OCI-LY7 (cell line): ENCODE data around the gene ASAP3. TPM values are rescaled to one million over a fixed set of nuclear protein-coding genes. Genes with fewer than 3 reads are reported as not detected.

Experiments used
- BruUV-seq: library from RNA; stranded (reverse); fragments of 400-500 nt; replicated peaks from 2 replicates; lab custom pipeline; 2021; lab: Mats Ljungman, UMichigan
- CTCF ChIA-PET: fragments of 300-600 bp; sonication (Branson Sonifier 250); formaldehyde crosslinking; loops from one replicate; lab custom pipeline; 2022; ENCODE audit warnings: antibody characterized with exemption; ENCODE audit not compliant: unreplicated experiment; lab: Charles Lee
- POLR2A ChIA-PET: fragments of 300-600 bp; sonication (Branson Sonifier 250); formaldehyde crosslinking; loops from one replicate; lab custom pipeline; 2022; ENCODE audit warnings: antibody characterized with exemption; lab: Charles Lee
- DNase-seq: peaks from one replicate; pipeline ENCODE4 v3.0.0-alpha.2; 2015; ENCODE audit warnings: low spot score
- H2AFZ ChIP-seq: fragments of 200-600 bp; sonication (generic), shearing (Covaris generic); 2 replicates; pipeline ENCODE4 v1.6.1; 2014; ENCODE audit warnings: mild to moderate bottlenecking, antibody characterized with exemption, low read length, moderate library complexity
- H3K27ac ChIP-seq: fragments of 200-600 bp; sonication (generic); 2 replicates; pipeline ENCODE4 v1.5.1; 2014; ENCODE audit warnings: mixed run types, low read depth, mild to moderate bottlenecking, moderate library complexity, low read length, inconsistent platforms; ENCODE audit not compliant: poor library complexity, severe bottlenecking
- H3K36me3 ChIP-seq: fragments of 200-600 bp; sonication (generic); 2 replicates; pipeline ENCODE4 v1.6.1; 2014; ENCODE audit warnings: mild to moderate bottlenecking, antibody characterized with exemption, low read length, moderate library complexity, mixed read lengths; ENCODE audit not compliant: insufficient read depth
- H3K4me1 ChIP-seq: fragments of 200-600 bp; sonication (generic); 2 replicates; pipeline ENCODE4 v1.5.1; 2014; ENCODE audit warnings: mild to moderate bottlenecking, low read length; ENCODE audit not compliant: insufficient read depth, poor library complexity, severe bottlenecking
- H3K4me2 ChIP-seq: fragments of 200-600 bp; sonication (generic); 2 replicates; pipeline ENCODE4 v1.6.1; 2014; ENCODE audit warnings: mild to moderate bottlenecking, low read length
- H3K4me3 ChIP-seq: fragments of 200-600 bp; sonication (generic); 2 replicates; pipeline ENCODE4 v1.5.1; 2014; ENCODE audit warnings: mild to moderate bottlenecking, low read depth, low read length; ENCODE audit not compliant: poor library complexity, severe bottlenecking
- H3K79me2 ChIP-seq: fragments of 200-600 bp; sonication (generic); 2 replicates; pipeline ENCODE4 v1.6.1; 2016; ENCODE audit warnings: low read depth, mild to moderate bottlenecking, low read length, moderate library complexity, mixed read lengths; ENCODE audit not compliant: insufficient read depth
- H3K9me2 ChIP-seq: fragments of 200-600 bp; sonication (generic); 2 replicates; pipeline ENCODE4 v1.6.1; 2016; ENCODE audit warnings: mild to moderate bottlenecking, low read length, mixed read lengths; ENCODE audit not compliant: insufficient read depth
- H3K9me3 ChIP-seq: fragments of 200-600 bp; sonication (generic); 2 replicates; pipeline ENCODE4 v1.6.1; 2014; ENCODE audit warnings: mild to moderate bottlenecking, mixed run types, low read length, mixed read lengths
- H4K20me1 ChIP-seq: fragments of 200-600 bp; sonication (generic); 2 replicates; pipeline ENCODE4 v1.6.1; 2014; ENCODE audit warnings: mild to moderate bottlenecking, antibody characterized with exemption, low read length, moderate library complexity, mixed read lengths; ENCODE audit not compliant: insufficient read depth
- EZH2phosphoT487 ChIP-seq: fragments of 200-600 bp; sonication (generic); IDR thresholded peaks from 2 replicates; pipeline ENCODE4 v1.6.1; 2018; ENCODE audit warnings: low read depth, borderline replicate concordance, mild to moderate bottlenecking, mixed run types, antibody characterized with exemption, low read length, moderate library complexity, mixed read lengths
- intact Hi-C: fragments of 100-400 bp; cut with micrococcal nuclease; formaldehyde crosslinking; loops from one replicate; pipeline ENCODE4 v1.10.0; 2022; ENCODE audit not compliant: unreplicated experiment
- total RNA-seq, 2 experiments: library from RNA; depleted of rRNA in 1 of 2; stranded (reverse); fragments of >200 nt in 1 of 2; shearing (Covaris generic) in 1 of 2; gene quantifications; 2 replicates each; pipeline ENCODE4 v1.2.3, GENCODE V29; 2014 to 2022
- TF ChIP-seq, protein P1 (sequence below): fragments of 200-600 bp; sonication (generic); conservative IDR thresholded peaks from 2 replicates; pipeline ENCODE4 v1.5.1; 2014; ENCODE audit warnings: mild to moderate bottlenecking, antibody characterized with exemption, low read length, moderate library complexity, mixed read lengths

The ASAP3 gene
- total RNA-seq, 2 experiments from 2014 or later, result 5.9 to 14.9 TPM

DNA sequence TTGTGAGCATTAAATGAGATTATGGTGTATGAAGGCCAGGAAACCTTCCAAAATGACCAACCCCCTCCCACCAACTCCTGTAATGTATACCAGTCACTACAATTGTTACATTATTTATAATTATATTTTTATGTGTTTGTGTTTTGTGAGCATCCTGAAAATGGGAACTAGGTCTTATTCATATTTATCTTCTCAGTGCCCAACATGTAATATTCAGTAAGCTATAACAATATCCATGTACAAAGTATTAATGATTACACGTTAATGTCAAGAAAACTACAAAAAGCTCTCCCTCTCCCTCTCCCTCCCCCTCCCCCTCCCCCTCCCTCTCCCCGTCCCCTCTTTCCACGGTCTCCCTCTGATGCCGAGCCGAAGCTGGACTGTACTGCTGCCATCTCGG is 19.0 kb upstream of the ASAP3 start:
- no peak overlapping the region for H2AFZ ChIP-seq

DNA sequence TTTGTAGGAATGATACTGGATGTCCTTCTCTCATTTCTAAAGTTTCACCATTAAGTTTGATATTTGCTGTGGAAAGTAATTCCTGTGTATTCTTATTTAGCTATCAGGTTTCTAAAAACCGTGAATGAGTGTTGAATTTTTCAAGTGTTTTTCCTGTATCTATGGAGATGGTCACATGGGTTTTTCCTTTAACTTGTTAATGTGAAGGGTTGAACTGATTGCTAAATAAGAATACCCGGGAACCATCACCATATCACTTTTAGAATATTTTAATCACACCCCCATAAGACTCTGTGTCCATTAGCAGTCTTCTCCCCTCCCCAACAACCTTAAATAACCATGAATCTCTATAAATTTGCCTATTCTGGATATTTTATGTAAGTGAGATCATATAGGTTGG is 16.5 kb upstream of the ASAP3 start:
- Histone ChIP-seq H3K27ac (no peak overlapping the region), H3K79me2 (no peaks in the 10 kb centered on the region), H3K4me1 (peaks cover 21% of the 10 kb centered on the region), H3K4me2 (no peak overlapping the region), H4K20me1 (no peaks in the 10 kb centered on the region), H3K9me3 (no peaks in the 10 kb centered on the region), H3K9me2 (no peaks in the 10 kb centered on the region), H3K4me3 (no peak overlapping the region), H3K36me3 (peaks cover 7% of the 10 kb centered on the region), H2AFZ (no peak overlapping the region)
- POLR2A ChIA-PET, result interaction anchor here (1.2 kb wide), 1 partner anchor 39 kb away, joined by 4 read pairs; no protein-coding TSS in a partner anchor
- TF ChIP-seq, protein P1, sequence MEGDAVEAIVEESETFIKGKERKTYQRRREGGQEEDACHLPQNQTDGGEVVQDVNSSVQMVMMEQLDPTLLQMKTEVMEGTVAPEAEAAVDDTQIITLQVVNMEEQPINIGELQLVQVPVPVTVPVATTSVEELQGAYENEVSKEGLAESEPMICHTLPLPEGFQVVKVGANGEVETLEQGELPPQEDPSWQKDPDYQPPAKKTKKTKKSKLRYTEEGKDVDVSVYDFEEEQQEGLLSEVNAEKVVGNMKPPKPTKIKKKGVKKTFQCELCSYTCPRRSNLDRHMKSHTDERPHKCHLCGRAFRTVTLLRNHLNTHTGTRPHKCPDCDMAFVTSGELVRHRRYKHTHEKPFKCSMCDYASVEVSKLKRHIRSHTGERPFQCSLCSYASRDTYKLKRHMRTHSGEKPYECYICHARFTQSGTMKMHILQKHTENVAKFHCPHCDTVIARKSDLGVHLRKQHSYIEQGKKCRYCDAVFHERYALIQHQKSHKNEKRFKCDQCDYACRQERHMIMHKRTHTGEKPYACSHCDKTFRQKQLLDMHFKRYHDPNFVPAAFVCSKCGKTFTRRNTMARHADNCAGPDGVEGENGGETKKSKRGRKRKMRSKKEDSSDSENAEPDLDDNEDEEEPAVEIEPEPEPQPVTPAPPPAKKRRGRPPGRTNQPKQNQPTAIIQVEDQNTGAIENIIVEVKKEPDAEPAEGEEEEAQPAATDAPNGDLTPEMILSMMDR, result no peak
- no peak for TF ChIP-seq EZH2phosphoT487
- intact Hi-C loops, result no loop called here
- CTCF ChIA-PET, result no interaction called here
- DNase-seq, result no peak
- no TSS peak for BruUV-seq

More for the DNA sequence above, 19.0 kb upstream of the ASAP3 start:
- intact Hi-C loops, result no loop called here
- Histone ChIP-seq H3K4me1 (peaks cover 7% of the 10 kb centered on the region), H3K36me3 (peaks cover 32% of the 10 kb centered on the region), H3K27ac (no peak overlapping the region), H3K4me3 (no peak overlapping the region), H3K9me2 (no peaks in the 10 kb centered on the region), H3K9me3 (no peaks in the 10 kb centered on the region), H3K4me2 (no peak overlapping the region), H3K79me2 (no peaks in the 10 kb centered on the region), H4K20me1 (no peaks in the 10 kb centered on the region)
- POLR2A ChIA-PET, result interaction anchor here (0.7 to 1.6 kb wide), 2 partner anchors 12 to 51 kb away, joined by 3 to 6 read pairs; no protein-coding TSS in a partner anchor
- no peak for DNase-seq
- BruUV-seq, result no TSS peak
- CTCF ChIA-PET, result no interaction called here
- TF ChIP-seq EZH2phosphoT487, result no peak
- TF ChIP-seq, protein P1, result no peak

DNA sequence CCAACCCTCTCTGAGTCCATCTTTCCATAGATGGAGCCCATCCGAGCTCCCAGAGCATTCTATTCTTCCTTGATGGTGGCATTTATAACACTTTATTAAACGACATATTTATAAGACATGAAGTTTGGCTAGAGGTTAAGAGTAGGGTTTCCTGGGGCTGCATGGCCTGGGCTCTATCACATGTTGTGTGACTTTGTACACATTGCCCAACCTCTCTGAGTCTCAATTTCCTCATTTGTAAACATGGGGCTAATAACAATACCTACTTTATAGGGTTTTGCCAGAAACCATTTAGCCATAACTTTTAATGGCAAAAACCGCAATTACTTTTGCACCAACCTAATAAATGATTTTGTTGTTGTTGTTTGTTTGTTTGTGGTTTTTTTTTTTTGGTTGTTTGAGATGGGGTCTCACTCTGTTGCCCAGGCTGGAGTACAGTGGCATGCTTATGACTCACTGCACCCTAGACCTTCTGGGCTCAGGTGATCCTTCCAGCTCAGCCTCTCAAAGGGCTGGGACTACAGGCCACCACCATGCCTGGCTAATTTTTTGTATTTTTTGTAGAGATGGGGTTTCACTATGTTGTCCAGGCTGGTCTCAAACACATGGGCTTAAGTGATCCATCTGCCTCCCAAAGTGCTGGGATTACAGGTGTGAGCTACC is 13.9 kb upstream of the ASAP3 start:
- TF ChIP-seq, protein P1, result no peak
- TF ChIP-seq EZH2phosphoT487, result no peak
- Histone ChIP-seq H4K20me1 (no peaks in the 10 kb centered on the region), H3K9me2 (no peaks in the 10 kb centered on the region), H3K9me3 (no peaks in the 10 kb centered on the region), H3K4me2 (no peak overlapping the region), H3K4me3 (no peak overlapping the region), H3K36me3 (no peaks in the 10 kb centered on the region), H3K4me1 (peaks cover 21% of the 10 kb centered on the region), H2AFZ (no peak overlapping the region), H3K27ac (no peak overlapping the region), H3K79me2 (no peaks in the 10 kb centered on the region)
- no TSS peak for BruUV-seq
- intact Hi-C loops, result loop anchor here (1.0 to 10.0 kb wide), 3 partner anchors 41 to 247 kb away; partner anchors contain the start of gene ELOA
- ChIA-PET CTCF (interaction anchor here (0.5 to 3.8 kb wide), 4 partner anchors 30 to 53 kb away, joined by 3 to 18 read pairs (median 5); no protein-coding TSS in a partner anchor), POLR2A (interaction anchor here (0.7 to 3.6 kb wide), 5 partner anchors 11 to 246 kb away, joined by 3 to 35 read pairs (median 3); partner anchors contain the start of genes E2F2 and ELOA)
- no peak for DNase-seq
